NB4 (cell line): ENCODE results near the gene SERPINE2.

Experiments
- DNase-seq: peaks from one replicate; pipeline ENCODE4 v3.0.0; 2010; ENCODE audit warnings: low read depth
- H3K4me3 ChIP-seq: one replicate; pipeline ENCODE4 v1.5.1; 2011; ENCODE audit warnings: mild to moderate bottlenecking, low read depth, low read length, moderate library complexity
- MYC ChIP-seq: IDR thresholded peaks from 2 replicates; pipeline ENCODE4 v1.6.1; 2011; ENCODE audit warnings: low read depth, low read length
- POLR2A ChIP-seq: IDR thresholded peaks from 2 replicates; pipeline ENCODE4 v1.6.1; 2011; ENCODE audit warnings: mild to moderate bottlenecking; ENCODE audit not compliant: insufficient read length; ENCODE audit errors: extremely low read depth
- TF ChIP-seq, protein P1 (sequence below): IDR thresholded peaks from 2 replicates; pipeline ENCODE4 v1.6.1; 2011; ENCODE audit warnings: low read depth, low read length
- TF ChIP-seq, protein P2 (sequence below): IDR thresholded peaks from one replicate; pipeline ENCODE4 v1.5.1; 2012; ENCODE audit warnings: low read depth, low read length

The SERPINE2 gene

DNA sequence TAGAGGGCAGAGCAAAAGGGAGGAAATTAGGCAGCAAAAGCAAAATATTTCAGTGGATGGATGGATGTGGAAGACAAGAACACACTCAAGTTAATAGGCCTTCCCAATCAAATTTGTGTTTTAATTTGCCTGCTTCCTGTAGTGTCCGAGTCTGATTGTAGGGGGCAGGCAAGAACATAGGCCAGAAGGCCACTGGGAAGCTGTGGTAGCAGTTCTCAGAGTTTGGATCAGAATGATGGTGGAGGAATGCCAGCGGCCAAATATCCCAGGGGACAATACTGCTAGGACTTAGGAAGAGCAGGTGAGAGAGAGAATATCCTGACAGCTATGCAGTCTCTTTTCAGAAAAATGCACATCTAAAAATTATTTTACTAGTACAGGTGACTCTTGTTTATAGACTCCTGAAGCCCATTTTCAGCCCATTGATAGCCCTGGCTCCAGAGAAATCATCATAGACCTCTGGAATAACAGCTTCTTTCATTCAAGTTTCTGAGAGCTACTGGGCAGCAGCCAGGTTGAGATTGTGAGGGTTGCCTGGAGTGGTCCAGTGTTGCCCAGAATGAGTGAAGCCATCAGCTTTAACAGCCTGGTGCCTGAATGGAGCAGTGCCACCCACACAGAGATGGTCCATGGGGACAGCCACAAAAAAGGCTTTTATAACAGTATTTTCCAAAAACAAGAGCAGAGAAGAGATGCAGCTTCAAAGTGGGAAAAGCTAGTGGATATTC is 19.1 kb upstream of the SERPINE2 start:
- TF ChIP-seq MYC (no peak), POLR2A (no peak)
- TF ChIP-seq, protein P1, sequence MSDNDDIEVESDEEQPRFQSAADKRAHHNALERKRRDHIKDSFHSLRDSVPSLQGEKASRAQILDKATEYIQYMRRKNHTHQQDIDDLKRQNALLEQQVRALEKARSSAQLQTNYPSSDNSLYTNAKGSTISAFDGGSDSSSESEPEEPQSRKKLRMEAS: no peak
- TF ChIP-seq, protein P2, sequence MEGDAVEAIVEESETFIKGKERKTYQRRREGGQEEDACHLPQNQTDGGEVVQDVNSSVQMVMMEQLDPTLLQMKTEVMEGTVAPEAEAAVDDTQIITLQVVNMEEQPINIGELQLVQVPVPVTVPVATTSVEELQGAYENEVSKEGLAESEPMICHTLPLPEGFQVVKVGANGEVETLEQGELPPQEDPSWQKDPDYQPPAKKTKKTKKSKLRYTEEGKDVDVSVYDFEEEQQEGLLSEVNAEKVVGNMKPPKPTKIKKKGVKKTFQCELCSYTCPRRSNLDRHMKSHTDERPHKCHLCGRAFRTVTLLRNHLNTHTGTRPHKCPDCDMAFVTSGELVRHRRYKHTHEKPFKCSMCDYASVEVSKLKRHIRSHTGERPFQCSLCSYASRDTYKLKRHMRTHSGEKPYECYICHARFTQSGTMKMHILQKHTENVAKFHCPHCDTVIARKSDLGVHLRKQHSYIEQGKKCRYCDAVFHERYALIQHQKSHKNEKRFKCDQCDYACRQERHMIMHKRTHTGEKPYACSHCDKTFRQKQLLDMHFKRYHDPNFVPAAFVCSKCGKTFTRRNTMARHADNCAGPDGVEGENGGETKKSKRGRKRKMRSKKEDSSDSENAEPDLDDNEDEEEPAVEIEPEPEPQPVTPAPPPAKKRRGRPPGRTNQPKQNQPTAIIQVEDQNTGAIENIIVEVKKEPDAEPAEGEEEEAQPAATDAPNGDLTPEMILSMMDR: no peak
- H3K4me3 ChIP-seq: no peak overlapping the region
- no peak for DNase-seq

DNA sequence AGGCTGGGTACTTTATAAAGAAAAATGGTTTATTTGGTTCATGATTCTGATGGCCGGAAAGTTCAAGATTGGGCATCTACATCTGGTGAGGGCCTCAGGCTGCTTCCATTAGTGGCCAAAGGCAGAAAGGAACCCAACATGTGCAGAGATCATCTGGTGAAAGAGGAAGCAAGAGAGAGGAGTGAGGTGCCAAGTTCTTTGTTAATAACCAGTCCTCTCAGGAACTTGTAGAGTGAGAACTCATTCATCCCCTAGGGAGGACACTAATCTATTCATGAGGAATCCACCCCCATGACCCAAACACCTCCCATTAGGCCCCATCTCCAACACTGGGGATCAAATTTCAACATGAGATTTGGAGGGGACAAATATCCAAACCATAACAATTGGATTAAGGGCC is 17.8 kb upstream of the SERPINE2 start:
- no peak overlapping the region for H3K4me3 ChIP-seq
- TF ChIP-seq, protein P1: no peak
- TF ChIP-seq POLR2A: no peak
- no peak for TF ChIP-seq MYC
- TF ChIP-seq, protein P2: no peak
- no peak for DNase-seq

DNA sequence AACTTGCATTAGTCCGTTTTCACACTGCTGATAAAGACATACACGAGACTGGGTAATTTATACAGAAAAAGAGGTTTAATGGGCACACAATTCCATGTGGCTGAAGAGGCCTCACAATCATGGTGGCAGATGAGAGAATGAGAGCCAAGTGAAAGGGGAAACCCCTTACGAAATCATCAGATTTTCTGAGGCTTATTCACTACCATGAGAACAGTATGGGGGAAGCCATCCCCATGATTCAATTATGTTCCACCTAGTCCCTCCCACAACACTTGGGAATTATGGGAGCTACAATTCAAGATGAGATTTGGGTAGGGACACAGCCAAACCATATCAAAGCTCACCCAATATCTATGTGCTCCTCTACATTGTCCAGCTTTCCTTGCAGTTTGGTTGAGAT is 16.0 kb upstream of the SERPINE2 start:
- no peak overlapping the region for H3K4me3 ChIP-seq
- DNase-seq: no peak
- TF ChIP-seq, protein P2: no peak
- TF ChIP-seq MYC (no peak), POLR2A (no peak)
- TF ChIP-seq, protein P1: no peak

DNA sequence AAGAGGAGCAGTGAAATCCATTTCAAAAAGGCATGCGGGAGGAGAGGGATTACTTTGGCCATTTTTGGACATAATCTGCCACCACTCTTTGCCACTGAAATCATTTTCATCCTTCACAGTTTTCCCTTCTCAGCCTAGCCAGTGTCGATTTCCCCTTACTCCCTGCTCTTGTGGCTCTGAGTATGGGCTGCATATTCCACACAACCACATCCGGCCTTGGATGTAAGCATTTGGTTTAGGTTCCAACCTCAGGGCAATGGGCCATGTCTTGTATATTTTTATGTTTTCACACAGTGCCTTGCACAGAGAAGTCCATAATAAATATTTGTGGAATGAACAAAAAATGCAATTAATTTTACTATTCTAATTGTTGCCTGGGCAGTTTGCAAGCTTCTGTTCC is 7.7 kb upstream of the SERPINE2 start:
- DNase-seq: no peak
- TF ChIP-seq POLR2A: no peak
- TF ChIP-seq, protein P2: no peak
- TF ChIP-seq, protein P1: no peak
- no peak for TF ChIP-seq MYC
- no peak overlapping the region for H3K4me3 ChIP-seq

DNA sequence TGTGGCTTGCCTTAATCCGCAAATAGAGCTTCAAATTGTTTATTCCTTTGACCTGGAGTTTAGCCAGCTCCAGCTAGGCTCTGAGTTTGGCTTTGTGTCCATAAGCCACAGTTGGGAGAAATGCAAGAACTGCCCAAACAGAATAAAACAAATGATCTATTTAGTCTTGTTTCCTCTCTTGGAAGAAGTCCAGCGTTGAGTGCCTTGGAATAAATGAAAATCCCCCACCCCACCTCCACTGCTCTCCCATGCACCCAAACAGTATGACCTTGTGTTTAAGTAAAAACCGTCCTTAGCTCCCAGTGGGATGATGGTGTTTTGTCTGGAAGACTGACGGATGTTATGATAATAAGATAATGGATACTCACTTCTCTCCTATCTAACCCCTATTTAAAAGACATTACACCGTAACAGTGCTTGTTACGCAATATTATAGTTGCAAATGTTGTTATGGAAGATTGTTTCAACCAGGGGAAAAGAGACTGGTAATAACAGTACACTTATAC is 3.2 kb upstream of the SERPINE2 start:
- no peak for DNase-seq
- H3K4me3 ChIP-seq: no peak overlapping the region
- no peak for TF ChIP-seq POLR2A
- TF ChIP-seq, protein P1: no peak
- no peak for TF ChIP-seq MYC
- TF ChIP-seq, protein P2: no peak
